HepG2 (cell line): ENCODE data around the gene EEF1E1. TPM values are rescaled to one million over a fixed set of nuclear protein-coding genes. Genes with fewer than 3 reads are reported as not detected.

Experiments used
- ARID3A ChIP-seq: IDR thresholded peaks from 2 replicates; pipeline ENCODE4 v1.6.1; 2012; ENCODE audit warnings: low read depth, low read length, improper control_type of control experiment
- ASH2L ChIP-seq: fragments of 300-600, 200-600 bp; sonication (generic); IDR thresholded peaks from 2 replicates; pipeline ENCODE4 v1.7.0; 2017; ENCODE audit warnings: low read depth, mild to moderate bottlenecking, moderate library complexity, mixed read lengths, low read length; ENCODE audit not compliant: insufficient read length
- IRF1 ChIP-seq: sonication (generic); formaldehyde crosslinking; IDR thresholded peaks from 2 replicates; pipeline ENCODE4 v1.4.0; 2020; ENCODE audit warnings: low read depth, mild to moderate bottlenecking, missing genetic modification reagents
- ISL2 ChIP-seq: sonication (generic); formaldehyde crosslinking; IDR thresholded peaks from 2 replicates; pipeline ENCODE4 v1.5.0; 2020; ENCODE audit warnings: missing genetic modification reagents
- NCOA5 ChIP-seq: sonication (generic); formaldehyde crosslinking; IDR thresholded peaks from 2 replicates; pipeline ENCODE4 v1.4.0; 2020; ENCODE audit warnings: missing genetic modification reagents
- SOX13 ChIP-seq, 3 experiments: fragments of 450-650 bp in 1 of 3; sonication (generic) in 1 of 3; formaldehyde crosslinking in 1 of 3; IDR thresholded peaks in 2 of 3; conservative IDR thresholded peaks in 1 of 3; 2 replicates each; pipeline versions ENCODE4 v1.5.0 to v1.6.1; 2016 to 2020; ENCODE audit warnings: antibody characterized with exemption in 1 of 3, mild to moderate bottlenecking in 1 of 3, missing compliant biosample characterization in 1 of 3, missing genetic modification reagents in 1 of 3, moderate library complexity in 1 of 3
- STAT6 ChIP-seq: sonication (generic); formaldehyde crosslinking; IDR thresholded peaks from 2 replicates; pipeline ENCODE4 v1.4.0; 2020; ENCODE audit warnings: missing genetic modification reagents, mild to moderate bottlenecking, borderline replicate concordance
- TARDBP ChIP-seq: sonication (generic); formaldehyde crosslinking; IDR thresholded peaks from 2 replicates; pipeline ENCODE4 v1.8.0; 2022; ENCODE audit warnings: mild to moderate bottlenecking, missing genetic modification reagents
- TMF1 ChIP-seq: sonication (generic); formaldehyde crosslinking; IDR thresholded peaks from 2 replicates; pipeline ENCODE4 v1.8.1; 2022; ENCODE audit warnings: low read depth, missing genetic modification reagents
- ZNF275 ChIP-seq: sonication (generic); formaldehyde crosslinking; IDR thresholded peaks from 2 replicates; pipeline ENCODE4 v1.8.0; 2022; ENCODE audit warnings: missing genetic modification reagents, mild to moderate bottlenecking, inconsistent platforms, borderline replicate concordance
- ZNF34 ChIP-seq: sonication (generic); formaldehyde crosslinking; IDR thresholded peaks from 2 replicates; pipeline ENCODE4 v1.4.0; 2020; ENCODE audit warnings: mild to moderate bottlenecking, missing genetic modification reagents, borderline replicate concordance
- ZNF468 ChIP-seq: sonication (generic); formaldehyde crosslinking; IDR thresholded peaks from 2 replicates; pipeline ENCODE4 v1.8.0; 2022; ENCODE audit warnings: mild to moderate bottlenecking, moderate library complexity, missing genetic modification reagents
- ZNF761 ChIP-seq: sonication (generic); formaldehyde crosslinking; conservative IDR thresholded peaks from 2 replicates; pipeline ENCODE4 v1.4.0; 2020; ENCODE audit warnings: mild to moderate bottlenecking, missing genetic modification reagents
- ZSCAN25 ChIP-seq: sonication (generic); formaldehyde crosslinking; IDR thresholded peaks from 2 replicates; pipeline ENCODE4 v1.8.0; 2022; ENCODE audit warnings: mild to moderate bottlenecking, missing genetic modification reagents
- polyA plus RNA-seq, 8 experiments: library from polyadenylated mRNA; depleted of rRNA in 3 of 8; stranded (reverse) in 7 of 8; unstranded in 1 of 8; fragments of >200 nt; fragmentation: Illumina TruSeq in 4 of 8; extraction: Trizol in 4 of 8; gene quantifications; 2 replicates each; pipeline versions ENCODE4 v1.2.1 to v1.2.3, GENCODE V29; 2011 to 2016; ENCODE audit warnings: low read depth in 4 of 8, missing spikeins in 1 of 8, mixed read lengths in 1 of 8; ENCODE audit not compliant: insufficient read depth in 1 of 8
- total RNA-seq, 5 experiments: library from RNA; depleted of rRNA; stranded (reverse); fragments of >200 nt; fragmentation: Illumina TruSeq; extraction: Trizol; gene quantifications; 2 replicates each; pipeline ENCODE4 v1.2.3, GENCODE V29; 2016; ENCODE audit warnings: low read depth in 1 of 5
- TF ChIP-seq, protein P1 (sequence below), 2 experiments: fragments of 450-650 bp in 1 of 2; sonication (generic) in 1 of 2; formaldehyde crosslinking; IDR thresholded peaks; 2 replicates each; pipeline versions ENCODE4 v1.5.0 to v1.8.0; 2020 to 2022; ENCODE audit warnings: mild to moderate bottlenecking in 1 of 2, missing genetic modification reagents in 1 of 2
- TF ChIP-seq, protein P2 (sequence below): sonication (generic); formaldehyde crosslinking; IDR thresholded peaks from 2 replicates; pipeline ENCODE4 v1.5.1; 2020; ENCODE audit warnings: missing genetic modification reagents, mild to moderate bottlenecking, borderline replicate concordance

The EEF1E1 gene
- total and polyA plus RNA-seq, 2 of the 13 experiments (the other 11 are each of a cell fraction or from before 2014, with no cell fraction given), result 128 to 188 TPM

GRCh38 chr6:8063761-8064637, 38.3 kb downstream of the EEF1E1 start, which contains the start of gene BLOC1S5 (continued):
- no peak for TF ChIP-seq IRF1
- peak; percentile 88 for TF ChIP-seq TARDBP (CRISPR knock-in tag)
- peak; percentile 44; the same call in 1 of the 2 replicates for TF ChIP-seq TMF1 (CRISPR knock-in tag)
- TF ChIP-seq, protein P1, sequence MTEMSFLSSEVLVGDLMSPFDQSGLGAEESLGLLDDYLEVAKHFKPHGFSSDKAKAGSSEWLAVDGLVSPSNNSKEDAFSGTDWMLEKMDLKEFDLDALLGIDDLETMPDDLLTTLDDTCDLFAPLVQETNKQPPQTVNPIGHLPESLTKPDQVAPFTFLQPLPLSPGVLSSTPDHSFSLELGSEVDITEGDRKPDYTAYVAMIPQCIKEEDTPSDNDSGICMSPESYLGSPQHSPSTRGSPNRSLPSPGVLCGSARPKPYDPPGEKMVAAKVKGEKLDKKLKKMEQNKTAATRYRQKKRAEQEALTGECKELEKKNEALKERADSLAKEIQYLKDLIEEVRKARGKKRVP (CRISPR knock-in tag; IDR thresholded peaks at IDR 0.05), result peak in 1 of 2 experiments; percentile 69; a peak in 1 of 4 replicates
- peak; percentile 30; the same call in 1 of the 2 replicates for TF ChIP-seq ZSCAN25 (CRISPR knock-in tag)
- TF ChIP-seq STAT6 (CRISPR knock-in tag), result no peak
- 0 out of 2 replicates have a peak, but pooled peaks have one; percentile 3 for TF ChIP-seq ZNF761 (CRISPR knock-in tag)
- TF ChIP-seq ASH2L, result peak; percentile 88
- TF ChIP-seq ZNF34, result no peak; the same call in 1 of the 2 replicates
- peak; percentile 87 for TF ChIP-seq ARID3A
- peak; percentile 75; the same call in 1 of the 2 replicates for TF ChIP-seq ISL2 (CRISPR knock-in tag)
- TF ChIP-seq SOX13 (IDR thresholded peaks at IDR 0.05), result peak; percentile 12; the same call in 1 of the 2 replicates
- TF ChIP-seq SOX13 (CRISPR knock-in tag; conservative IDR thresholded peaks at IDR 0.05 in 1 of 2, IDR thresholded peaks at IDR 0.05 in 1 of 2), result peak in 1 of 2 experiments; percentile 68; a peak in 2 of 4 replicates
- TF ChIP-seq NCOA5 (CRISPR knock-in tag), result no peak
- TF ChIP-seq, protein P2, sequence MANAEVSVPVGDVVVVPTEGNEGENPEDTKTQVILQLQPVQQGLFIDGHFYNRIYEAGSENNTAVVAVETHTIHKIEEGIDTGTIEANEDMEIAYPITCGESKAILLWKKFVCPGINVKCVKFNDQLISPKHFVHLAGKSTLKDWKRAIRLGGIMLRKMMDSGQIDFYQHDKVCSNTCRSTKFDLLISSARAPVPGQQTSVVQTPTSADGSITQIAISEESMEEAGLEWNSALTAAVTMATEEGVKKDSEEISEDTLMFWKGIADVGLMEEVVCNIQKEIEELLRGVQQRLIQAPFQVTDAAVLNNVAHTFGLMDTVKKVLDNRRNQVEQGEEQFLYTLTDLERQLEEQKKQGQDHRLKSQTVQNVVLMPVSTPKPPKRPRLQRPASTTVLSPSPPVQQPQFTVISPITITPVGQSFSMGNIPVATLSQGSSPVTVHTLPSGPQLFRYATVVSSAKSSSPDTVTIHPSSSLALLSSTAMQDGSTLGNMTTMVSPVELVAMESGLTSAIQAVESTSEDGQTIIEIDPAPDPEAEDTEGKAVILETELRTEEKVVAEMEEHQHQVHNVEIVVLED (CRISPR knock-in tag), result peak; percentile 86
- no peak for TF ChIP-seq ZNF468 (CRISPR knock-in tag)
- peak; percentile 64; the same call in 1 of the 2 replicates for TF ChIP-seq ZNF275 (CRISPR knock-in tag)
